HG03175 (cell line): ENCODE results near the gene PHRF1.
"Not testable (repeated sequence)": the region's sequence is repeated elsewhere in the genome, so short reads cannot be mapped to it uniquely, and the experiment has no call there.

Experiments
- ATAC-seq: cut with Tn5 transposase; IDR thresholded peaks from one replicate; pipeline ENCODE4 v1.9.1; 2021; ENCODE audit warnings: mild to moderate bottlenecking, moderate library complexity; ENCODE audit not compliant: unreplicated experiment

Gene PHRF1

DNA sequence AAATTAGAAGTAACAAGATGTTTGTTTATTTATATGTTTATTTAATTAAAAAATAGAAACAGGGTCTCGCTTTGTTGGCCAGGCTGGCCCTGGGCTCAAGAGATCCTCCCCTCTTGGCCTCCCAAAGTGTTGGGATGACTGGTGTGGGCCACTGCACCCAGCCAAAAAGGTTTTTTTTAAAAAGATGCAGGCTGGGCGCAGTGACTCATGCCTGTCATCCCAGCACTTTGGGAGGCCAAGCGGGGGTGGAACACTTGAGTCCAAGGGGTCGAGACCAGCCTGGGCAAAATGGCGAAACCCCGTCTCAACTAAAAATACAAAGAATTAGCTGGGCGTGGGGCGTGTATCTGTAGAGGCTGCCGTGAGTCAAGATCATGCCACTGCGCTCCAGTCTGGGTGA is 74.2 kb downstream of the PHRF1 start:
- ATAC-seq: no peak

DNA sequence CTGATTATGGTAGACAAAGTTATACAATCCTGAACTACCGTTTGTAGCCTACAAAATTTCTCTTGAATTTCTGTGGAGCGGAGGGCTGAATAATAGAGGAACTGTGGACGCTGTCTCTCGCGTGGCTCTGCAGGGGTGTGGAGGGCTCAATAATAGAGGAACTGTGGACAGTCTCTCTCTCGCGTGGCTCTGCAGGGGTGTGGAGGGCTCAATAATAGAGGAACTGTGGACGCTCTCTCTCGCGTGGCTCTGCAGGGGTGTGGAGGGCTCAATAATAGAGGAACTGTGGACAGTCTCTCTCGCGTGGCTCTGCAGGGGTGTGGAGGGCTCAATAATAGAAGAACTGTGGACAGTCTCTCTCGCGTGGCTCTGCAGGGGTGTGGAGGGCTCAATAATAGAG is 76.9 kb downstream of the PHRF1 start:
- not testable (repeated sequence) for ATAC-seq

GRCh38 chr11:653837-654236 is 77.6 kb downstream of the PHRF1 start:
- ATAC-seq: no peak

DNA sequence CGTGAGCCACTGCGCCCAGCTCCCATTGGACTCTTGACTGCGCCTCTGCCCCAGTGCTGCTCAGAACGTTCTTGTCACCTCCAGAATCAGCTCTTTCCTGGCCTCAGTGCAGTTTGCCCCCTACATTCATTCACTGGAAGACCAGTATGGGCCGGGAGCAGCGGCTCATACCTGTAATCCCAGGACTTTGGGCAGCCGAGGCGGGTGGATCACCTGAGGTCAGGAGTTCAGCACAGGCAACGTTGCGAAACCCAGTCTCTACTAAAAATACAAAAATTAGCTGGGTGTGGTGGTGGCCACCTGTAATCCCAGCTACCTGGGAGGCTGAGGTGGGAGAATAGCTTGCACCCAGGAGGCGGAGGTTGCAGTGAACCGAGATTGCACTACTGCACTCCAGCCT is 78.2 kb downstream of the PHRF1 start:
- not testable (repeated sequence) for ATAC-seq

GRCh38 chr11:655036-655726 is 78.9 kb downstream of the PHRF1 start:
- no peak for ATAC-seq

GRCh38 chr11:656426-656825 is 80.2 kb downstream of the PHRF1 start:
- ATAC-seq: no peak

DNA sequence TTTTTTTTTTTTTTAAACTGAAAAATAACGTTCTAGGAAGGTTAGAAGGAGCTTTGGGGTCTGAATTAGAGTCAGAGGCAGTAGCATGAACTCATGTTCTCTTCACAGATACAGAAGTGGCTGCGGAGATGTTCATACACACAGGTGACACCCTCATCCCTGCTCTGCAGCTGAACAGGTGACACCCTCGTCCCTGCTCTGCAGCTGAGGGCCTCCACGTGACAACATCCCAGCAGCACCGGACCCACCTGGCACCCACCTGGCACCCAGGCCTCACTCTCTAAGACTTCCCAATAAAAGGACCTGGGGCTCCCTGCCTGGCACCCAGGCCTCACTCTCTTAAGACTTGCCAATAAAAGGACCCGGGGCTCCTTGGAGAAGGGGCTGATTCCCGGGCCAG is 80.6 kb downstream of the PHRF1 start:
- ATAC-seq: no peak

DNA sequence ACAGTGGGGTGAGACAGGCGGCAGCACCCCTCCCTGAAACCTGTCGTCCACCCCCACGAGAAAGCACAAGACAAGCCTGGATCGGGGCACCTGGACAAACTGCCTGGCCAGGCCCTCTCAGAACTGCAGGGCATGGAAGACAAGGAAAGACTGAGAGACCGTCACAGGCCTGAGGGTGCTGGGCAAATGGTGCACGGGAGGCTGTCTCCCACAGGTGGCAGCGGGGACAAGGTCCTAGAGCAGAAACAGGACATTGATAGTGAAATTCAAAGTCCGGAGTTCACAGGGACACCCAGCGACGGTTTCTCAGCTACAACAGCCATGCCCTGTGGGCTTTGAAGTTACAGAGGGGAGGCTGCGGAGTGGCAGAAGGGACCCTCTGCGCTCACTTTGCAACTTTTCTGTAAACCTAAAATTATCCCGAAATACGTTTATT is 81.4 kb downstream of the PHRF1 start:
- ATAC-seq: no peak

- ATAC-seq: no peak
Observed at GRCh38 chr11:659532-660085, 83.3 kb downstream of the PHRF1 start.

GRCh38 chr11:660281-660680 is 84.0 kb downstream of the PHRF1 start:
- ATAC-seq: no peak

- ATAC-seq: no peak
Observed at GRCh38 chr11:660681-661444, 84.6 kb downstream of the PHRF1 start.
